ENCODE data around the gene ZBTB16. TPM values are rescaled to one million over a fixed set of nuclear protein-coding genes. Genes with fewer than 3 reads are reported as not detected.

Gene ZBTB16
- total and polyA plus RNA-seq, 4 donors, result 21.4 to 224 (median 102) TPM

DNA sequence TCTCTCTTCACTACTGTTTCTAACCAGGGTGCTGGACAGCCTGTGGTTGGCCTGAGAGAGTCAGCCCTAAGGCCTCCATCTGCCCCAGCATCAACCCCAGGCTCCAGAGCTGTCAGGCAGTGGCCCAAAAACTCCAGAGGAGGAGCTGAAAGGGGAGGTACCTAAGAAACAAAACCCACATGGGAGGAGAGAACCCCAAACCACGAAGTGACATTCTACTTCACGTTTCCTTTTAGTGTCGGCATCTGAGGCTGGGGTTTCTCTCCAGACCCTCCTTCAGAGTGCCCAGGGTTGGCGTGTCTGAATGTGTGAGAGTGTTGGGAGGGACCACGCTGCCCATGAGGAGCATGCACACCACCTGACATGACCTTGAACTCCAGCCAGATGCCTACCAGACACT is 166.8 kb downstream of the ZBTB16 start:
- 53 to 57% methylated on average over 5 of the region's 5 CpGs for WGBS, 2 donors
- no peak for DNase-seq
- no peak for ATAC-seq (ENCODE audit: insufficient read depth, low FRiP score)
- TF ChIP-seq, protein P1, sequence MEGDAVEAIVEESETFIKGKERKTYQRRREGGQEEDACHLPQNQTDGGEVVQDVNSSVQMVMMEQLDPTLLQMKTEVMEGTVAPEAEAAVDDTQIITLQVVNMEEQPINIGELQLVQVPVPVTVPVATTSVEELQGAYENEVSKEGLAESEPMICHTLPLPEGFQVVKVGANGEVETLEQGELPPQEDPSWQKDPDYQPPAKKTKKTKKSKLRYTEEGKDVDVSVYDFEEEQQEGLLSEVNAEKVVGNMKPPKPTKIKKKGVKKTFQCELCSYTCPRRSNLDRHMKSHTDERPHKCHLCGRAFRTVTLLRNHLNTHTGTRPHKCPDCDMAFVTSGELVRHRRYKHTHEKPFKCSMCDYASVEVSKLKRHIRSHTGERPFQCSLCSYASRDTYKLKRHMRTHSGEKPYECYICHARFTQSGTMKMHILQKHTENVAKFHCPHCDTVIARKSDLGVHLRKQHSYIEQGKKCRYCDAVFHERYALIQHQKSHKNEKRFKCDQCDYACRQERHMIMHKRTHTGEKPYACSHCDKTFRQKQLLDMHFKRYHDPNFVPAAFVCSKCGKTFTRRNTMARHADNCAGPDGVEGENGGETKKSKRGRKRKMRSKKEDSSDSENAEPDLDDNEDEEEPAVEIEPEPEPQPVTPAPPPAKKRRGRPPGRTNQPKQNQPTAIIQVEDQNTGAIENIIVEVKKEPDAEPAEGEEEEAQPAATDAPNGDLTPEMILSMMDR (IDR thresholded peaks at IDR 0.05; ENCODE audit: control extremely low read depth, extremely low read depth), result no peak
- H3K27ac ChIP-seq (ENCODE audit: low read depth in 1 of 2, low read length in 1 of 2), result no peak overlapping the region
- H3K9me3 ChIP-seq (ENCODE audit: control insufficient read depth in 4 of 4, insufficient read depth in 3 of 4, low read length in 3 of 4), result no peaks in the 10 kb centered on the region
- H3K36me3 ChIP-seq (ENCODE audit: control insufficient read depth in 4 of 4, insufficient read depth in 4 of 4, low read length in 4 of 4), result peaks cover 0 to 17% (median 5%) of the 10 kb centered on the region in 4 donors
- no peak overlapping the region for H3K9ac ChIP-seq (ENCODE audit: insufficient read depth in 1 of 2, low read length in 2 of 2)
- H3K4me1 ChIP-seq (ENCODE audit: control insufficient read depth in 5 of 5, insufficient read depth in 5 of 5, low read length in 5 of 5), result peaks cover 0 to 20% (median 15%) of the 10 kb centered on the region in 5 donors
- H3K27me3 ChIP-seq (ENCODE audit: control insufficient read depth in 3 of 3, insufficient read depth in 3 of 3, low read length in 2 of 3), result no peaks in the 10 kb centered on the region
- H3K4me3 ChIP-seq, result no peak overlapping the region

DNA sequence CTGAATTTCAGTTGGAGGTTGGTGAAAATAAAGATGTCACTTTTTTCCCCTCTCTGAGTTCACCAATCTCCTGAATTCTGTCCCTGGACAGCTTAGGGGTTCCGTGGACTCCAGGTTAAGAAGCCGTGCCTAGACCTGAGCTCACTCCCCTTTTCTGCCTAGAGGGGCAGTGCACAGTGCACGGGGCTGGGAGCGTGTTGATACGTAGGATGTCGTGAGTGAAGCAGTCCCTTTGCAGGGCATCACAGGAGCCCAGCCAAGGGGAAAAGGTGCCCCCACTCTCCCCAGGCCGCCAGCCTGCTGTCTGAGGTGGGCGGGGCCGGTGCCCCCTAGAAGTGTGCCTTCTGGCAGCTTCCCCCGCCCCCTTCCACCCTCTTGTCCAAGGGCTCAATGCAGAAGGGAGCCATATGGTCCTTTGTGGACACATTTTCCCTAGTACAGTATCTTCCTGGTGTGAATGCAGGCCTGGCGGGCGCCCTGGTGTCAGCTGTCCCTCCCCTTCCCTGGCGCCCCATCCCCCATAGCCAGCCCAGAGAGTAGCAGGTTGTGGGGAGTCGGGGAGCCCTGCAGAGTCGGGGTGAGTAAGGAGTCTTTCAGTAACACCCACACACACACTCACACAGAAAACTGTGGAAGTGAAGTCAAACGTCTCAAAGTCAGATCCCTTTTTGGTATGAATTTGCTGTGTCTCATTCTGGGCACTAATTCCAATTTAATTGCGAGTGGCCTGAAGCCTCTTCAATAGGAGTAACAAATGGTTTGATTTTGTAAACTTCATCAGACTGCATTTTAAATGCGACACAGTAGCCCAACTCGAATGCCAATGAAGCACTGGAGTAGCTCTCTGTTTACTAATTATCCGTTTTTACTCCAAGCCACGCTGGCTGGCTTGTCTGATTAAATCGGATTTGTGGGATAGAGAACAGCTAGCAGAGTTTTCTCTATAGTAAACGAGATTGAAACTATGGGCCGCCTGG is 169.2 kb downstream of the ZBTB16 start:
- H3K36me3 ChIP-seq (ENCODE audit: control insufficient read depth in 4 of 4, insufficient read depth in 4 of 4, low read length in 4 of 4), result peaks cover 0 to 14% (median 2%) of the 10 kb centered on the region in 4 donors
- TF ChIP-seq, protein P1 (IDR thresholded peaks at IDR 0.05; ENCODE audit: control extremely low read depth, extremely low read depth), result no peak
- H3K4me3 ChIP-seq, result no peak overlapping the region
- DNase-seq, result peak in 2 of 3 donors; percentile 54 to 55
- no peaks in the 10 kb centered on the region for H3K9me3 ChIP-seq (ENCODE audit: control insufficient read depth in 4 of 4, insufficient read depth in 3 of 4, low read length in 3 of 4)
- H3K27ac ChIP-seq (ENCODE audit: low read depth in 1 of 2, low read length in 1 of 2), result no peak overlapping the region
- H3K4me1 ChIP-seq (ENCODE audit: control insufficient read depth in 5 of 5, insufficient read depth in 5 of 5, low read length in 5 of 5), result peaks cover 0 to 28% (median 19%) of the 10 kb centered on the region in 5 donors
- peak overlapping the region in 1 of 2 donors; percentile 57 for H3K9ac ChIP-seq (ENCODE audit: insufficient read depth in 1 of 2, low read length in 2 of 2)
- ATAC-seq (ENCODE audit: insufficient read depth, low FRiP score), result no peak
- no peaks in the 10 kb centered on the region for H3K27me3 ChIP-seq (ENCODE audit: control insufficient read depth in 3 of 3, insufficient read depth in 3 of 3, low read length in 2 of 3)
- WGBS, 2 donors, result 73 to 82% methylated on average over 24 of the region's 24 CpGs

DNA sequence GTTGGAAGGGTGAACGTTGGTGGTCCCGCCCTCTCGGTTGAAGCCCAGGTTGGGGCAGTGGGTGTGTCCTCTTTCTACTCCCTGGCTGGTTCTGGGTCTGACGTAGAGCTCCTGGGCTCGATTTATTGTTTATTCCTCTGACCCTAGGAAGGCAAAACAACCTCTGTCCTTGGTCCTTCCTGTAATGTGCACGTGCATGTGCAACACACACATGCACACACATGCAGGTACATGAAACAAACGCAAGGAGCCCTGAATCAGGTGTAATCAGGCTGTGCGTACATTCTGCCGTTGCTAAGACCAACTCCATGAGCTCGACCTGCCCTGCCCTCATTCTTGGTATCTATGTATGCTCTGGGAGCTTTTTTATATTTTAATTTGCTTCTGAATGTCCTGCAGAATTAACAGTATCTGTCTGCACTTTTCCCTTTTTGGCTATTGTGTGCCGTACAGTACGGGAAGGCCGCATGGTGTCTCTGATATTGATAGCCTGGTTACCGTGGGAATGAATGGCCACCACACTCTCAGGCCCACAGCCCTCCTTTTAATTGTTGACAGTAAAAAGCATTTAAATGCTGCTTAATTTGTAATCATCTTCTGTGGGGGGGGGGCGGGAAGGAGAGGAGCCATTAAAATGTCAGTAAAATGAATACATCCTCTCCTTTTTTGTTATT is 170.7 kb downstream of the ZBTB16 start:
- DNase-seq, result no peak
- Histone ChIP-seq H3K9ac (ENCODE audit: insufficient read depth in 1 of 2, low read length in 2 of 2) (no peak overlapping the region), H3K9me3 (ENCODE audit: control insufficient read depth in 4 of 4, insufficient read depth in 3 of 4, low read length in 3 of 4) (no peaks in the 10 kb centered on the region), H3K27me3 (ENCODE audit: control insufficient read depth in 3 of 3, insufficient read depth in 3 of 3, low read length in 2 of 3) (peaks cover 0 to 2% (median 0%) of the 10 kb centered on the region in 3 donors), H3K27ac (ENCODE audit: low read depth in 1 of 2, low read length in 1 of 2) (no peak overlapping the region), H3K4me3 (no peak overlapping the region), H3K36me3 (ENCODE audit: control insufficient read depth in 4 of 4, insufficient read depth in 4 of 4, low read length in 4 of 4) (peaks cover 0 to 14% (median 2%) of the 10 kb centered on the region in 4 donors), H3K4me1 (ENCODE audit: control insufficient read depth in 5 of 5, insufficient read depth in 5 of 5, low read length in 5 of 5) (peaks cover 0 to 31% (median 14%) of the 10 kb centered on the region in 5 donors)
- 85 to 86% methylated on average over 15 of the region's 15 CpGs for WGBS, 2 donors
- TF ChIP-seq, protein P1 (IDR thresholded peaks at IDR 0.05; ENCODE audit: control extremely low read depth, extremely low read depth), result no peak
- no peak for ATAC-seq (ENCODE audit: insufficient read depth, low FRiP score)
